K562 (cell line): ENCODE results near the gene CTNS. TPM values are rescaled to one million over a fixed set of nuclear protein-coding genes. Genes with fewer than 3 reads are reported as not detected.

Experiments
- ATAC-seq: fragments of 200-7000 bp; cut with Tn5 transposase; 3 replicates; pipeline ENCODE4 v1.9.1; 2020; ENCODE audit warnings: moderate library complexity
- BruUV-seq: library from RNA; stranded (reverse); fragments of 400-500 nt; replicated peaks from 2 replicates; lab custom pipeline; 2021; lab: Mats Ljungman, UMichigan
- CTCF ChIA-PET: fragments of 300-600 bp; formaldehyde crosslinking; extraction: SDS; loops from one replicate; lab custom pipeline; 2021; ENCODE audit warnings: low intra/inter-chr PET ratio; lab: Yijun Ruan, JAX
- POLR2A ChIA-PET: fragments of 300-600, 350-650 bp; sonication (Branson Sonifier 250); formaldehyde crosslinking; extraction: SDS; loops from one replicate; lab custom pipeline; 2021; ENCODE audit warnings: antibody characterized with exemption, inconsistent platforms; lab: Yijun Ruan, JAX
- DNase-seq, 4 experiments: peaks; one replicate each; pipeline versions ENCODE4 v3.0.0 to v3.0.0-alpha.2; 2011 to 2018; ENCODE audit warnings: low spot score in 3 of 4, mixed read lengths in 3 of 4; ENCODE audit errors: extremely low read depth in 1 of 4
- FAIRE-seq: peaks from 2 replicates; lab custom pipeline; 2011; peaks lifted over from hg19 to GRCh38; lab: Jason Lieb, UNC
- H2AFZ ChIP-seq: 2 replicates; pipeline ENCODE4 v1.6.0; 2011; ENCODE audit warnings: low read depth, low read length, control low read depth, inconsistent platforms
- H3K27ac ChIP-seq: fragments of 200-600 bp; 3 replicates; pipeline ENCODE4 v1.8.0; 2011; ENCODE audit warnings: low read depth, mild to moderate bottlenecking, control low read depth, inconsistent platforms, low read length, moderate library complexity, mixed read lengths; ENCODE audit errors: extremely low read depth
- H3K27me3 ChIP-seq, 2 experiments: fragments of 300-600 bp in 1 of 2; 2 replicates in 1 of 2; 3 replicates in 1 of 2; pipeline versions ENCODE4 v1.6.0 to v1.8.0; 2011; ENCODE audit warnings: inconsistent platforms in 2 of 2, low read length in 2 of 2, mild to moderate bottlenecking in 1 of 2, mixed read lengths in 1 of 2, moderate library complexity in 1 of 2; ENCODE audit not compliant: control insufficient read depth in 2 of 2, insufficient read depth in 2 of 2
- H3K36me3 ChIP-seq: fragments of 300-600 bp; 3 replicates; pipeline ENCODE4 v1.8.0; 2011; ENCODE audit warnings: mild to moderate bottlenecking, low read length, inconsistent platforms; ENCODE audit not compliant: control insufficient read depth, insufficient read depth
- H3K4me1 ChIP-seq, 2 experiments: fragments of 200-600 bp in 1 of 2; replicated peaks in 1 of 2; 2 replicates in 1 of 2; 3 replicates in 1 of 2; pipeline versions ENCODE4 v1.5.1 to v1.8.0; 2011; ENCODE audit warnings: inconsistent platforms in 2 of 2, low read length in 2 of 2, mild to moderate bottlenecking in 1 of 2, mixed read lengths in 1 of 2, moderate library complexity in 1 of 2; ENCODE audit not compliant: control insufficient read depth in 2 of 2, insufficient read depth in 2 of 2
- H3K4me2 ChIP-seq: 2 replicates; pipeline ENCODE4 v1.6.1; 2011; ENCODE audit warnings: low read length, control low read depth, inconsistent platforms, mixed read lengths; ENCODE audit not compliant: insufficient read depth
- H3K4me3 ChIP-seq: fragments of 200-600 bp; sonication (generic), shearing (Covaris generic); 2 replicates; pipeline ENCODE4 v1.5.1; 2016; ENCODE audit warnings: control low read depth, inconsistent platforms
- H3K79me2 ChIP-seq: fragments of 200-600 bp; 3 replicates; pipeline ENCODE4 v1.8.0; 2011; ENCODE audit warnings: low read length, inconsistent platforms; ENCODE audit not compliant: control insufficient read depth, insufficient read depth
- H3K9ac ChIP-seq, 2 experiments: 2 replicates each; pipeline versions ENCODE4 v1.6.0 to v1.6.1; 2011; ENCODE audit warnings: low read depth in 2 of 2, low read length in 2 of 2, control low read depth in 1 of 2, inconsistent platforms in 1 of 2, mild to moderate bottlenecking in 1 of 2, mixed read lengths in 1 of 2; ENCODE audit not compliant: insufficient read depth in 1 of 2
- H3K9me1 ChIP-seq: one replicate; pipeline ENCODE4 v1.6.0; 2011; ENCODE audit warnings: inconsistent platforms, mild to moderate bottlenecking, low read length, moderate library complexity; ENCODE audit not compliant: control insufficient read depth, insufficient read depth
- H3K9me3 ChIP-seq: replicated peaks from 2 replicates; pipeline ENCODE4 v1.5.1; 2011; ENCODE audit warnings: low read depth, low read length, inconsistent platforms; ENCODE audit not compliant: control insufficient read depth, insufficient read depth
- H4K20me1 ChIP-seq: replicated peaks from 2 replicates; pipeline ENCODE4 v1.6.1; 2011; ENCODE audit warnings: low read length, inconsistent platforms, mixed read lengths; ENCODE audit not compliant: control insufficient read depth, insufficient read depth
- CTCF ChIP-seq, 3 experiments: IDR thresholded peaks in 2 of 3; conservative IDR thresholded peaks in 1 of 3; 2 replicates each; pipeline ENCODE4 v1.5.1; 2011 to 2012; ENCODE audit warnings: low read length in 3 of 3, mild to moderate bottlenecking in 3 of 3, control low read depth in 2 of 3, improper control_type of control experiment in 1 of 3, inconsistent platforms in 1 of 3, low read depth in 1 of 3, mixed read lengths in 1 of 3, moderate library complexity in 1 of 3; ENCODE audit not compliant: insufficient read depth in 2 of 3
- HINFP ChIP-seq: fragments of 450-650 bp; conservative IDR thresholded peaks from 2 replicates; pipeline ENCODE4 v1.6.1; 2016; ENCODE audit warnings: missing genetic modification characterization, low read depth, mild to moderate bottlenecking, control low read depth, missing compliant biosample characterization
- RAD21 ChIP-seq, 2 experiments: fragments of 250-450 bp in 1 of 2; fragments of 450-650 bp in 1 of 2; sonication (Bioruptor Pico) in 1 of 2; formaldehyde crosslinking in 1 of 2; IDR thresholded peaks in 1 of 2; conservative IDR thresholded peaks in 1 of 2; 2 replicates each; pipeline versions ENCODE4 v1.4.0 to v1.8.0; 2020 to 2022; ENCODE audit warnings: mild to moderate bottlenecking in 2 of 2, moderate library complexity in 1 of 2
- SMC3 ChIP-seq: conservative IDR thresholded peaks from 2 replicates; pipeline ENCODE4 v1.6.1; 2011; ENCODE audit warnings: low read depth, low read length, improper control_type of control experiment; ENCODE audit not compliant: insufficient read depth
- ZBTB1 ChIP-seq: sonication (generic); formaldehyde crosslinking; IDR thresholded peaks from 2 replicates; pipeline ENCODE4 v1.8.1; 2023; ENCODE audit warnings: missing genetic modification reagents, low read depth, mild to moderate bottlenecking, borderline replicate concordance
- WGBS: fragments of 100-300 bp; shearing (Covaris generic); methylation state at CpG from one replicate; pipeline ENCODE4 v1.1.6; 2016; ENCODE audit warnings: low coverage, mixed read lengths; ENCODE audit not compliant: insufficient coverage; ENCODE audit errors: missing lambda C conversion rate; 5-methylcytosine and 5-hydroxymethylcytosine counted together
- in situ Hi-C: fragments of 300-500 bp; cut with MboI; formaldehyde crosslinking; loops from 4 replicates; pipeline ENCODE4 v1.15.0; 2018; ENCODE audit warnings: inconsistent platforms, mixed read lengths
- intact Hi-C: fragments of 100-400 bp; cut with micrococcal nuclease; formaldehyde crosslinking; loops from 2 replicates; pipeline ENCODE4 v1.14.2; 2022
- polyA plus RNA-seq, 8 experiments: library from polyadenylated mRNA; depleted of rRNA in 4 of 8; stranded (reverse) in 5 of 8; unstranded in 3 of 8; fragments of >200 nt; fragmentation: Nextera tagmentation in 2 of 8; fragmentation: Illumina TruSeq in 1 of 8; extraction: Ambion mirVana in 2 of 8; extraction: Trizol in 1 of 8; gene quantifications; 2 replicates each; pipeline versions ENCODE4 v1.2.1 to v1.2.3, GENCODE V29; 2011 to 2014; ENCODE audit warnings: inconsistent platforms in 1 of 8, missing spikeins in 1 of 8
- total RNA-seq, 7 experiments: library from RNA; depleted of rRNA in 6 of 7; stranded (reverse); fragments of >200 nt in 6 of 7; fragmentation: Illumina TruSeq in 2 of 7; extraction: Trizol in 2 of 7; gene quantifications; 2 replicates each; pipeline versions ENCODE4 v1.2.1 to v1.2.3, GENCODE V29; 2011 to 2021; ENCODE audit warnings: low replicate concordance in 1 of 7

The CTNS gene
- total and polyA plus RNA-seq, 9 of the 15 experiments (the other 6 are each of a cell fraction or from before 2014, with no cell fraction given): 0.66 to 8.4 (median 4.9) TPM

GRCh38 chr17:3647769-3648555 is 11.4 kb downstream of the CTNS start:
- H3K9me1 ChIP-seq: no peaks in the 10 kb centered on the region
- DNase-seq (peak in 1 of 4 experiments; percentile 31), ATAC-seq (peak; percentile 82), FAIRE-seq (peak; percentile 70)
- peaks cover 0 to 6% of the 10 kb centered on the region in 2 experiments; a peak in 1 of 5 replicates for H3K4me1 ChIP-seq
- no peaks in the 10 kb centered on the region for H3K9me3 ChIP-seq
- BruUV-seq: no TSS peak
- WGBS: 88% methylated on average over 10 of the region's 20 CpGs
- H3K4me2 ChIP-seq: no peak overlapping the region
- no peak overlapping the region for H3K4me3 ChIP-seq
- intact Hi-C loops (no loop called here), in situ Hi-C loops (no loop called here)
- no peaks in the 10 kb centered on the region for H3K27me3 ChIP-seq
- ChIA-PET POLR2A (interaction anchor here (0.9 kb wide), 2 partner anchors 8 to 20 kb away, joined by 3 read pairs; no protein-coding TSS in a partner anchor), CTCF (interaction anchor here (0.6 kb wide), 1 partner anchor 46 kb away, joined by 3 read pairs; no protein-coding TSS in a partner anchor)
- no peaks in the 10 kb centered on the region for H3K36me3 ChIP-seq
- H2AFZ ChIP-seq: no peak overlapping the region
- no peaks in the 10 kb centered on the region for H3K79me2 ChIP-seq
- no peak for TF ChIP-seq ZBTB1
- 0 out of 2 replicates have a peak, but pooled peaks have one; percentile 14 for TF ChIP-seq SMC3
- TF ChIP-seq CTCF (IDR thresholded peaks at IDR 0.05 in 2 of 3, conservative IDR thresholded peaks at IDR 0.05 in 1 of 3; ENCODE audit: insufficient read depth in 2 of 3, low read depth in 1 of 3, low read length in 3 of 3): peak; percentile 39 to 47 (median 46); a peak in 4 of 6 replicates
- TF ChIP-seq RAD21 (CRISPR knock-in tag; conservative IDR thresholded peaks at IDR 0.05 in 1 of 2, IDR thresholded peaks at IDR 0.05 in 1 of 2): peak in 1 of 2 experiments; percentile 47; a peak in 1 of 4 replicates
- no peak for TF ChIP-seq HINFP (tag)
- H4K20me1 ChIP-seq: no peaks in the 10 kb centered on the region
- H3K27ac ChIP-seq: no peak overlapping the region
- H3K9ac ChIP-seq: no peak overlapping the region; a peak in 1 of 4 replicates
